Measurements from ENCODE around the gene RBBP8.
"Not testable (repeated sequence)": the region's sequence is repeated elsewhere in the genome, so short reads cannot be mapped to it uniquely, and the experiment has no call there.

The RBBP8 gene

GRCh38 chr18:22953982-22954381 lies 20.9 kb downstream of the RBBP8 start:
- CTCF ChIA-PET; POLR2A ChIA-PET; H3K4me1 ChIP-seq (ENCODE audit: control extremely low read depth in 1 of 4, control insufficient read depth in 4 of 4, insufficient read depth in 4 of 4, low read length in 3 of 4); H3K27me3 ChIP-seq (replicated peaks in 2 of 5; ENCODE audit: control insufficient read depth in 4 of 5, insufficient read depth in 5 of 5, low read length in 4 of 5); H3K27ac ChIP-seq (ENCODE audit: insufficient read depth in 1 of 2, low read depth in 1 of 2, low read length in 2 of 2, poor library complexity in 1 of 2, severe bottlenecking in 2 of 2); H3K9me3 ChIP-seq (ENCODE audit: control extremely low read depth in 1 of 5, control insufficient read depth in 4 of 5, insufficient read depth in 2 of 5, low read depth in 1 of 5, low read length in 4 of 5); H3K4me3 ChIP-seq (ENCODE audit: control insufficient read depth in 1 of 7, extremely low read depth in 1 of 7, insufficient read depth in 4 of 7, low read depth in 2 of 7, low read length in 6 of 7); DNase-seq: not testable (repeated sequence)
- H3K36me3 ChIP-seq (ENCODE audit: control insufficient read depth in 4 of 4, insufficient read depth in 4 of 4, low read length in 3 of 4): peaks cover 19 to 73% (median 40%) of the 10 kb centered on the region in 4 experiments
- WGBS (ENCODE audit: insufficient coverage): 96% methylated on average over 3 of the region's 4 CpGs

DNA sequence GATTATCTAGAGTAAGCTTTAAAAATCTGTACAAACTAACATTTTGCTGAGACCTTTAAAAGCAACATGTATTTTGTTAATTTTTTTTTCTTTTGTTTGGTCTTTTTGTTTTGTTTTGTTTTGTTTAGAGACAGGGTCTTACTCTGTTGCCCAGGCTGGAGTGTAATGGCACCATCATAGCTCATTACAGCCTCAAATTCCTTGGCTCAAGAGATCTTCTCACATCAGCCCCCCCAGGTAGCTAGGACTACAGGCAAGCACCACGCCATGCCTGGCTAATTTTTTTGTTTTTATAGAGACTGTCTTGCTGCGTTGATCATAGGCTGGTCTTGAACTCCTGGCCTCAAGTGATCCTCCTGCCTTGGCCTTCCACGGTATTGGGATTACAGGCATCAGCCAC lies 23.1 kb downstream of the RBBP8 start:
- WGBS (ENCODE audit: insufficient coverage): 100% methylated on average over 2 of the region's 3 CpGs
- POLR2A ChIA-PET: no interaction called here
- H3K4me3 ChIP-seq (ENCODE audit: control insufficient read depth in 1 of 7, extremely low read depth in 1 of 7, insufficient read depth in 4 of 7, low read depth in 2 of 7, low read length in 6 of 7): no peak overlapping the region
- H3K27me3 ChIP-seq (replicated peaks in 2 of 5; ENCODE audit: control insufficient read depth in 4 of 5, insufficient read depth in 5 of 5, low read length in 4 of 5): no peaks in the 10 kb centered on the region
- H3K36me3 ChIP-seq (ENCODE audit: control insufficient read depth in 4 of 4, insufficient read depth in 4 of 4, low read length in 3 of 4): peaks cover 16 to 63% (median 34%) of the 10 kb centered on the region in 4 experiments
- no peaks in the 10 kb centered on the region for H3K9me3 ChIP-seq (ENCODE audit: control extremely low read depth in 1 of 5, control insufficient read depth in 4 of 5, insufficient read depth in 2 of 5, low read depth in 1 of 5, low read length in 4 of 5)
- H3K27ac ChIP-seq (ENCODE audit: insufficient read depth in 1 of 2, low read depth in 1 of 2, low read length in 2 of 2, poor library complexity in 1 of 2, severe bottlenecking in 2 of 2): no peak overlapping the region
- CTCF ChIA-PET: interaction anchor here (0.6 to 1.2 kb wide), 2 partner anchors 25 to 389 kb away, joined by 3 read pairs; no protein-coding TSS in a partner anchor
- peaks cover 0 to 7% (median 0%) of the 10 kb centered on the region in 4 experiments for H3K4me1 ChIP-seq (ENCODE audit: control extremely low read depth in 1 of 4, control insufficient read depth in 4 of 4, insufficient read depth in 4 of 4, low read length in 3 of 4)
- no peak for DNase-seq

- POLR2A ChIA-PET: no interaction called here
- peaks cover 7 to 22% (median 11%) of the 10 kb centered on the region in 4 experiments for H3K36me3 ChIP-seq (ENCODE audit: control insufficient read depth in 4 of 4, insufficient read depth in 4 of 4, low read length in 3 of 4)
- DNase-seq: no peak
- no peaks in the 10 kb centered on the region for H3K27me3 ChIP-seq (replicated peaks in 2 of 5; ENCODE audit: control insufficient read depth in 4 of 5, insufficient read depth in 5 of 5, low read length in 4 of 5)
- H3K4me1 ChIP-seq (ENCODE audit: control extremely low read depth in 1 of 4, control insufficient read depth in 4 of 4, insufficient read depth in 4 of 4, low read length in 3 of 4): no peaks in the 10 kb centered on the region
- WGBS (ENCODE audit: insufficient coverage): 90% methylated on average over 1 of the region's 1 CpG
- H3K4me3 ChIP-seq (ENCODE audit: control insufficient read depth in 1 of 7, extremely low read depth in 1 of 7, insufficient read depth in 4 of 7, low read depth in 2 of 7, low read length in 6 of 7): no peak overlapping the region
- H3K27ac ChIP-seq (ENCODE audit: insufficient read depth in 1 of 2, low read depth in 1 of 2, low read length in 2 of 2, poor library complexity in 1 of 2, severe bottlenecking in 2 of 2): no peak overlapping the region
- CTCF ChIA-PET: interaction anchor here (0.8 to 1.5 kb wide), 3 partner anchors 11 to 118 kb away, joined by 3 to 5 read pairs (median 3); no protein-coding TSS in a partner anchor
- H3K9me3 ChIP-seq (ENCODE audit: control extremely low read depth in 1 of 5, control insufficient read depth in 4 of 5, insufficient read depth in 2 of 5, low read depth in 1 of 5, low read length in 4 of 5): no peaks in the 10 kb centered on the region
These were observed 28.0 kb downstream of the RBBP8 start for GRCh38 chr18:22961156-22961555.

GRCh38 chr18:22962004-22962403 lies 28.9 kb downstream of the RBBP8 start:
- ChIA-PET POLR2A (no interaction called here), CTCF (no interaction called here)
- Histone ChIP-seq H3K4me3 (ENCODE audit: control insufficient read depth in 1 of 7, extremely low read depth in 1 of 7, insufficient read depth in 4 of 7, low read depth in 2 of 7, low read length in 6 of 7) (no peak overlapping the region), H3K27me3 (replicated peaks in 2 of 5; ENCODE audit: control insufficient read depth in 4 of 5, insufficient read depth in 5 of 5, low read length in 4 of 5) (no peaks in the 10 kb centered on the region), H3K9me3 (ENCODE audit: control extremely low read depth in 1 of 5, control insufficient read depth in 4 of 5, insufficient read depth in 2 of 5, low read depth in 1 of 5, low read length in 4 of 5) (no peaks in the 10 kb centered on the region), H3K36me3 (ENCODE audit: control insufficient read depth in 4 of 4, insufficient read depth in 4 of 4, low read length in 3 of 4) (peaks cover 4 to 18% (median 9%) of the 10 kb centered on the region in 4 experiments), H3K27ac (ENCODE audit: insufficient read depth in 1 of 2, low read depth in 1 of 2, low read length in 2 of 2, poor library complexity in 1 of 2, severe bottlenecking in 2 of 2) (no peak overlapping the region), H3K4me1 (ENCODE audit: control extremely low read depth in 1 of 4, control insufficient read depth in 4 of 4, insufficient read depth in 4 of 4, low read length in 3 of 4) (no peaks in the 10 kb centered on the region)
- no peak for DNase-seq

DNA sequence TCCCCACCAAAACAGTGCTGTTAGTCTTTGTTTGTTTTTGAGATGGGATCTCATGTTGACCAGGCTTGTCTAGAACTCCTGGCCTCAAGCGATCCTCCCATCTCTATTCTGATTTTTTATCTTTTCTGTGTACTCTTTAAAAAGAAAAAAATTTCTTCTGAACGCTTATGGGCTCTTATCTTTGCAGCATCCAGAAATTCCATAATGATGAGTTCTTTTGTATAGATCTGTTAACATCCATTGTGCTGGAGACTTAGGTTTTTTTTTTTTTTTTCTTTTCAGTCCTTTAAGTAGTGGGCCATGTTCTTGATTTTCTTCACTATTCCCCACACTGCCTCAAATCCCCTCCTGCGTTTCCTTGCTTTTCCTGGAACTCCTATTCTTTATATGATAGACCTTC lies 31.0 kb downstream of the RBBP8 start:
- DNase-seq: no peak
- no peak overlapping the region for H3K4me3 ChIP-seq (ENCODE audit: control insufficient read depth in 1 of 7, extremely low read depth in 1 of 7, insufficient read depth in 4 of 7, low read depth in 2 of 7, low read length in 6 of 7)
- H3K9me3 ChIP-seq (ENCODE audit: control extremely low read depth in 1 of 5, control insufficient read depth in 4 of 5, insufficient read depth in 2 of 5, low read depth in 1 of 5, low read length in 4 of 5): no peaks in the 10 kb centered on the region
- no peak overlapping the region for H3K27ac ChIP-seq (ENCODE audit: insufficient read depth in 1 of 2, low read depth in 1 of 2, low read length in 2 of 2, poor library complexity in 1 of 2, severe bottlenecking in 2 of 2)
- ChIA-PET CTCF (no interaction called here), POLR2A (no interaction called here)
- H3K4me1 ChIP-seq (ENCODE audit: control extremely low read depth in 1 of 4, control insufficient read depth in 4 of 4, insufficient read depth in 4 of 4, low read length in 3 of 4): no peaks in the 10 kb centered on the region
- no peaks in the 10 kb centered on the region for H3K27me3 ChIP-seq (replicated peaks in 2 of 5; ENCODE audit: control insufficient read depth in 4 of 5, insufficient read depth in 5 of 5, low read length in 4 of 5)
- peaks cover 4 to 11% (median 8%) of the 10 kb centered on the region in 4 experiments for H3K36me3 ChIP-seq (ENCODE audit: control insufficient read depth in 4 of 4, insufficient read depth in 4 of 4, low read length in 3 of 4)
- WGBS (ENCODE audit: insufficient coverage): no CpG with 5 or more reads among the region's 3 CpGs

DNA sequence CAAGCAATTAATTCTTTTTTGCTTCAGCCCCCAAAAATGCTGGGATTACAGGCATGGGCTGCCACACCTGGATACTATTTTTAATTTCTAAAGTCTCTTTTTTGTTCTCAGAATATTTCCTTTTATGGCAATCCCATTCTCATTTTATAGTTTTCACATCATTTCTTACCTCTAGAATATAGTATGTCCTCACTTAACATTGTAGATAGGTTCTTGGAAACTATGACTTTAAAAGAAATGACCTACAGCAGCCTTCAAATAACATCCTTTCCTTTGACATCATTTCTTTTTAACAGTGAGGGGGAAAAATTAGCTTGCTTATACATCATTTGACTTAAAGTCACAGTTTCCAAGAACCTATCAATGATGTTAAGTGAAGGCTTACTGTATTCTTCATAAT lies 31.6 kb downstream of the RBBP8 start:
- H3K4me3 ChIP-seq (ENCODE audit: control insufficient read depth in 1 of 7, extremely low read depth in 1 of 7, insufficient read depth in 4 of 7, low read depth in 2 of 7, low read length in 6 of 7): no peak overlapping the region
- no peaks in the 10 kb centered on the region for H3K9me3 ChIP-seq (ENCODE audit: control extremely low read depth in 1 of 5, control insufficient read depth in 4 of 5, insufficient read depth in 2 of 5, low read depth in 1 of 5, low read length in 4 of 5)
- no peaks in the 10 kb centered on the region for H3K4me1 ChIP-seq (ENCODE audit: control extremely low read depth in 1 of 4, control insufficient read depth in 4 of 4, insufficient read depth in 4 of 4, low read length in 3 of 4)
- CTCF ChIA-PET: interaction anchor here (0.7 to 2.0 kb wide), 2 partner anchors 18 to 496 kb away, joined by 3 to 6 read pairs; no protein-coding TSS in a partner anchor
- peaks cover 4 to 10% (median 8%) of the 10 kb centered on the region in 4 experiments for H3K36me3 ChIP-seq (ENCODE audit: control insufficient read depth in 4 of 4, insufficient read depth in 4 of 4, low read length in 3 of 4)
- no peaks in the 10 kb centered on the region for H3K27me3 ChIP-seq (replicated peaks in 2 of 5; ENCODE audit: control insufficient read depth in 4 of 5, insufficient read depth in 5 of 5, low read length in 4 of 5)
- no peak for DNase-seq
- H3K27ac ChIP-seq (ENCODE audit: insufficient read depth in 1 of 2, low read depth in 1 of 2, low read length in 2 of 2, poor library complexity in 1 of 2, severe bottlenecking in 2 of 2): no peak overlapping the region
- POLR2A ChIA-PET: no interaction called here

DNA sequence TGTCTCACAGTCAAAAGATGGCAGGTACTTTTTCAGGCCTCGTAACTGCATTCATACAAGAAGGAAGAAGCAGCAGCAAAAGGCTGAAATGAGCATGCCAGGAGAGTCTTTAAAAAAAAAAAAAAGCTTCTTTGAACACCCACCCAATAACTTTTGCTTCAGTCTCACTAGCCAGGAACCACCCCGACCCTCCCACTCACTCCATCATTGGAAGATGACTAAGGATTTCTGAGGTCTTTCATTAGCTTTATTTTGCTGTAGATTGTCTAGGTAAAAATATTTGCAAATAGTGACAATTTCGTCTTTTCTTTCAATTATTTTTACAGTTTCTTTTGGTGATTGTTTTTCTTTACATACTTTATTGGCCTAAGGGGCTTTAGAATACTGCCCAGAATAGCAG lies 37.9 kb downstream of the RBBP8 start:
- peaks cover 3 to 32% (median 9%) of the 10 kb centered on the region in 4 experiments for H3K36me3 ChIP-seq (ENCODE audit: control insufficient read depth in 4 of 4, insufficient read depth in 4 of 4, low read length in 3 of 4)
- peaks cover 0 to 11% (median 2%) of the 10 kb centered on the region in 4 experiments for H3K4me1 ChIP-seq (ENCODE audit: control extremely low read depth in 1 of 4, control insufficient read depth in 4 of 4, insufficient read depth in 4 of 4, low read length in 3 of 4)
- no peaks in the 10 kb centered on the region for H3K27me3 ChIP-seq (replicated peaks in 2 of 5; ENCODE audit: control insufficient read depth in 4 of 5, insufficient read depth in 5 of 5, low read length in 4 of 5)
- ChIA-PET POLR2A (no interaction called here), CTCF (interaction anchor here (1.1 kb wide), 1 partner anchor 22 kb away, joined by 3 read pairs; no protein-coding TSS in a partner anchor)
- no peak for DNase-seq
- 100% methylated on average over 1 of the region's 3 CpGs for WGBS (ENCODE audit: insufficient coverage)
- no peak overlapping the region for H3K4me3 ChIP-seq (ENCODE audit: control insufficient read depth in 1 of 7, extremely low read depth in 1 of 7, insufficient read depth in 4 of 7, low read depth in 2 of 7, low read length in 6 of 7)
- no peak overlapping the region for H3K27ac ChIP-seq (ENCODE audit: insufficient read depth in 1 of 2, low read depth in 1 of 2, low read length in 2 of 2, poor library complexity in 1 of 2, severe bottlenecking in 2 of 2)
- H3K9me3 ChIP-seq (ENCODE audit: control extremely low read depth in 1 of 5, control insufficient read depth in 4 of 5, insufficient read depth in 2 of 5, low read depth in 1 of 5, low read length in 4 of 5): no peaks in the 10 kb centered on the region
